Cardiac muscle cell (in vitro differentiated cells and primary cell): ENCODE measurements around the gene LRP1B. TPM values are rescaled to one million over a fixed set of nuclear protein-coding genes. Genes with fewer than 3 reads are reported as not detected.
"Not testable (repeated sequence)": the region's sequence is repeated elsewhere in the genome, so short reads cannot be mapped to it uniquely, and the experiment has no call there.

ENCODE experiments used
- DNase-seq, 2 donors: peaks; one replicate each; pipeline versions ENCODE4 v3.0.0 to v3.0.0-alpha.2; 2010 to 2017; ENCODE audit warnings: low read depth in 1 of 2, low spot score in 1 of 2
- H3K27ac ChIP-seq: fragments of 200-600 bp; sonication (generic); 2 replicates; pipeline ENCODE4 v1.5.1; 2016
- H3K27me3 ChIP-seq: fragments of 200-600 bp; sonication (generic); 2 replicates; pipeline ENCODE4 v1.6.0; 2016; ENCODE audit warnings: control low read depth
- H3K36me3 ChIP-seq: fragments of 200-600 bp; sonication (generic); 2 replicates; pipeline ENCODE4 v1.5.1; 2016; ENCODE audit warnings: control low read depth
- H3K4me1 ChIP-seq: fragments of 200-600 bp; sonication (generic); 2 replicates; pipeline ENCODE4 v1.8.1; 2017; ENCODE audit warnings: low read depth, mild to moderate bottlenecking, mixed run types
- H3K4me3 ChIP-seq: fragments of 200-600 bp; sonication (generic); 2 replicates; pipeline ENCODE4 v1.5.1; 2016; ENCODE audit warnings: mild to moderate bottlenecking
- H3K9me3 ChIP-seq: fragments of 200-600 bp; sonication (generic); 2 replicates; pipeline ENCODE4 v1.5.1; 2017; ENCODE audit warnings: low read depth, mild to moderate bottlenecking, control low read depth
- polyA plus RNA-seq: library from polyadenylated mRNA; unstranded; fragments of >200 nt; fragmentation: Nextera tagmentation; extraction: Ambion mirVana; gene quantifications from 2 replicates; pipeline ENCODE4 v1.2.1, GENCODE V29; 2016
- total RNA-seq: library from RNA; depleted of rRNA; stranded (reverse); fragments of >200 nt; gene quantifications from 2 replicates; pipeline ENCODE4 v1.2.3, GENCODE V29; 2016
- TF ChIP-seq, protein P1 (sequence below): IDR thresholded peaks from 2 replicates; pipeline ENCODE4 v1.5.1; 2012; ENCODE audit warnings: low read depth, mild to moderate bottlenecking, low read length

LRP1B gene
- total and polyA plus RNA-seq, 2 experiments from 2014 or later: 1.2 to 2.5 TPM

DNA sequence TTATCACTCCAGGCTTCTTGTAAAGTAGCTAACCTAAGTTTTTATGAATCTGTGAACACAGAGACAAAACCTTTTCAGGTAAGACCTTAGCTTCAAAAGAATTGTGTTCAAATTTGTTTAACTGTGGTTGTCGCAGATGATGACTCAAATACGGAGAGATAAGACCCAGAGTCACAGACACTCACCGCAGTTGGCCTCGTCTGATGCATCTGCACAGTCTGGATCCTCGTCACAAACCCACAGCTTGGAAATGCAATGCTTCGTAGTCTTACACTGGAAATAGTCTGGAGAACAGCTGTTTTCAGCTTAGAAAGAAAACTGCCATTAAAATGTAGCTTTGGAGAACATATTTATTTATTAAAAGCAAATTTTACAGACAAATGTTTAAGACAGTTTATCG lies 1688.5 kb downstream of the LRP1B start:
- no peaks in the 10 kb centered on the region for H3K9me3 ChIP-seq
- no peak overlapping the region for H3K27ac ChIP-seq
- H3K4me3 ChIP-seq: no peak overlapping the region
- TF ChIP-seq, protein P1, sequence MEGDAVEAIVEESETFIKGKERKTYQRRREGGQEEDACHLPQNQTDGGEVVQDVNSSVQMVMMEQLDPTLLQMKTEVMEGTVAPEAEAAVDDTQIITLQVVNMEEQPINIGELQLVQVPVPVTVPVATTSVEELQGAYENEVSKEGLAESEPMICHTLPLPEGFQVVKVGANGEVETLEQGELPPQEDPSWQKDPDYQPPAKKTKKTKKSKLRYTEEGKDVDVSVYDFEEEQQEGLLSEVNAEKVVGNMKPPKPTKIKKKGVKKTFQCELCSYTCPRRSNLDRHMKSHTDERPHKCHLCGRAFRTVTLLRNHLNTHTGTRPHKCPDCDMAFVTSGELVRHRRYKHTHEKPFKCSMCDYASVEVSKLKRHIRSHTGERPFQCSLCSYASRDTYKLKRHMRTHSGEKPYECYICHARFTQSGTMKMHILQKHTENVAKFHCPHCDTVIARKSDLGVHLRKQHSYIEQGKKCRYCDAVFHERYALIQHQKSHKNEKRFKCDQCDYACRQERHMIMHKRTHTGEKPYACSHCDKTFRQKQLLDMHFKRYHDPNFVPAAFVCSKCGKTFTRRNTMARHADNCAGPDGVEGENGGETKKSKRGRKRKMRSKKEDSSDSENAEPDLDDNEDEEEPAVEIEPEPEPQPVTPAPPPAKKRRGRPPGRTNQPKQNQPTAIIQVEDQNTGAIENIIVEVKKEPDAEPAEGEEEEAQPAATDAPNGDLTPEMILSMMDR: no peak
- no peaks in the 10 kb centered on the region for H3K27me3 ChIP-seq
- H3K4me1 ChIP-seq: peaks cover 9% of the 10 kb centered on the region
- DNase-seq: peak in 1 of 2 donors; percentile 49
- no peaks in the 10 kb centered on the region for H3K36me3 ChIP-seq

DNA sequence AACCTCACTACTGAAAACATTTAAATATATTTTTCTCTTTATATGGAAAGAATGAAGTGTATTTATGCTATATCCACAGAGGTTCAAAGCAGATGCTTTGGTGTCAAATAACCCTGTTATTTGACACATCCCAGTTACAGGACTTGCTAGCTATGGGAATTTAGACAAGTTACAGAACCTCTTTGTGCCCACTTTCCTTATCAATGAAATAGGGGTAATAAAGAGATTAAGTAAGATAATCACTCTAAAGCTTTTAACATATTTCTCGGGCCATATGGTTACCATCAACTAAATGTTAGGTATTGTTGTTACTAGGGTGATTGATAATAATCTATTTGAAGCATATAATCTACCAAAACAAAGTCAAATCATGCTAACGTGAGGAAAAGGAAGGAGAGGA lies 1690.0 kb downstream of the LRP1B start:
- Histone ChIP-seq H3K27me3 (no peaks in the 10 kb centered on the region), H3K36me3 (no peaks in the 10 kb centered on the region), H3K4me1 (peaks cover 17% of the 10 kb centered on the region), H3K9me3 (no peaks in the 10 kb centered on the region), H3K27ac (no peak overlapping the region), H3K4me3 (no peak overlapping the region)
- TF ChIP-seq, protein P1: no peak
- no peak for DNase-seq

GRCh38 chr2:140436936-140437335 lies 1693.9 kb downstream of the LRP1B start:
- H3K4me3 ChIP-seq: no peak overlapping the region
- no peak overlapping the region for H3K27ac ChIP-seq
- no peaks in the 10 kb centered on the region for H3K36me3 ChIP-seq
- TF ChIP-seq, protein P1: no peak
- peaks cover 17% of the 10 kb centered on the region for H3K4me1 ChIP-seq
- DNase-seq: peak in 1 of 2 donors; percentile 63
- H3K9me3 ChIP-seq: no peaks in the 10 kb centered on the region
- H3K27me3 ChIP-seq: no peaks in the 10 kb centered on the region

GRCh38 chr2:140427033-140427432 lies 1703.8 kb downstream of the LRP1B start:
- DNase-seq, H3K27ac ChIP-seq, H3K4me3 ChIP-seq, H3K36me3 ChIP-seq, H3K27me3 ChIP-seq, H3K4me1 ChIP-seq, H3K9me3 ChIP-seq: not testable (repeated sequence)

GRCh38 chr2:140424471-140424870 lies 1706.3 kb downstream of the LRP1B start:
- TF ChIP-seq, protein P1: no peak
- Histone ChIP-seq H3K4me1 (no peaks in the 10 kb centered on the region), H3K4me3 (no peak overlapping the region), H3K27ac (no peak overlapping the region), H3K9me3 (no peaks in the 10 kb centered on the region), H3K27me3 (no peaks in the 10 kb centered on the region), H3K36me3 (no peaks in the 10 kb centered on the region)
- no peak for DNase-seq

- no peak overlapping the region for H3K4me3 ChIP-seq
- TF ChIP-seq, protein P1: no peak
- H3K27ac ChIP-seq: no peak overlapping the region
- no peaks in the 10 kb centered on the region for H3K9me3 ChIP-seq
- H3K27me3 ChIP-seq: no peaks in the 10 kb centered on the region
- no peaks in the 10 kb centered on the region for H3K4me1 ChIP-seq
- H3K36me3 ChIP-seq: no peaks in the 10 kb centered on the region
- DNase-seq: no peak
These were observed 1708.1 kb downstream of the LRP1B start for GRCh38 chr2:140422759-140423158.
